HG02970 (cell line): Measurements from ENCODE around the gene PRSS2.
"Not testable (repeated sequence)": the region's sequence is repeated elsewhere in the genome, so short reads cannot be mapped to it uniquely, and the experiment has no call there.

Source experiments
- ATAC-seq: cut with Tn5 transposase; IDR thresholded peaks from one replicate; pipeline ENCODE4 v1.9.1; 2021; ENCODE audit warnings: mild to moderate bottlenecking, moderate library complexity, moderate number of reproducible peaks; ENCODE audit not compliant: unreplicated experiment, low FRiP score

The PRSS2 gene

GRCh38 chr7:142770661-142771352 lies at the start of gene PRSS2:
Gene PRSS2 (plus strand): TSS chr7:142770970. CDS start chr7:142770983, 13 bp downstream.
- no peak for ATAC-seq

GRCh38 chr7:142720986-142721385 lies 49.8 kb upstream of the PRSS2 start:
- no peak for ATAC-seq

GRCh38 chr7:142722248-142722794 lies 48.4 kb upstream of the PRSS2 start:
- no peak for ATAC-seq

- no peak for ATAC-seq
Measured at GRCh38 chr7:142733271-142733670, 37.5 kb upstream of the PRSS2 start.

GRCh38 chr7:142739923-142740492 lies 30.8 kb upstream of the PRSS2 start:
- ATAC-seq = peak; percentile 78

- no peak for ATAC-seq
Measured at GRCh38 chr7:142740786-142741185, 30.0 kb upstream of the PRSS2 start.

- not testable (repeated sequence) for ATAC-seq
Measured at GRCh38 chr7:142741932-142742331, 28.8 kb upstream of the PRSS2 start.

GRCh38 chr7:142745091-142745635 lies 25.6 kb upstream of the PRSS2 start:
- ATAC-seq = no peak

- ATAC-seq = no peak
Measured at GRCh38 chr7:142745745-142746144, 25.0 kb upstream of the PRSS2 start.

- no peak for ATAC-seq
Measured at GRCh38 chr7:142746264-142746663, 24.5 kb upstream of the PRSS2 start.

- not testable (repeated sequence) for ATAC-seq
Measured at GRCh38 chr7:142748410-142748809, 22.4 kb upstream of the PRSS2 start.

- ATAC-seq = no peak
Measured at GRCh38 chr7:142749218-142749993, 21.4 kb upstream of the PRSS2 start, which contains the start of gene PRSS1. Gene PRSS1 (plus strand): TSS chr7:142749472. CDS start chr7:142749485, 13 bp downstream.

- ATAC-seq = no peak
Measured at GRCh38 chr7:142750321-142750938, 20.3 kb upstream of the PRSS2 start.

- ATAC-seq = not testable (repeated sequence)
Measured at GRCh38 chr7:142751526-142752175, 19.1 kb upstream of the PRSS2 start.

GRCh38 chr7:142752376-142753225 lies 18.2 kb upstream of the PRSS2 start:
- no peak for ATAC-seq

GRCh38 chr7:142753366-142753765 lies 17.4 kb upstream of the PRSS2 start:
- ATAC-seq = no peak

GRCh38 chr7:142753925-142754491 lies 16.8 kb upstream of the PRSS2 start:
- not testable (repeated sequence) for ATAC-seq
